ENCODE data around the gene C11orf98.
"Not testable (repeated sequence)": the region's sequence is repeated elsewhere in the genome, so short reads cannot be mapped to it uniquely, and the experiment has no call there.

Gene C11orf98

GRCh38 chr11:62678770-62679696 is 14.0 kb upstream of the C11orf98 start, which contains the start of gene UBXN1:
UBXN1 (minus strand) TSS chr11:62679073; CDS start chr11:62678923, 150 bp downstream.
- no peak for TF ChIP-seq CTCF (conservative IDR thresholded peaks at IDR 0.05; ENCODE audit: low read depth, low read length)
- peak within 1 kb of the TSS; percentile 95 for H3K4me3 ChIP-seq (ENCODE audit: low read length)
- no peak for DNase-seq (ENCODE audit: low read depth)

GRCh38 chr11:62678433-62678769 is 13.4 kb upstream of the C11orf98 start:
- no peak for TF ChIP-seq CTCF (conservative IDR thresholded peaks at IDR 0.05; ENCODE audit: low read depth, low read length)
- peak overlapping the region; percentile 95 for H3K4me3 ChIP-seq (ENCODE audit: low read length)
- no peak for DNase-seq (ENCODE audit: low read depth)

GRCh38 chr11:62677714-62678113 is 12.7 kb upstream of the C11orf98 start:
- no peak for TF ChIP-seq CTCF (conservative IDR thresholded peaks at IDR 0.05; ENCODE audit: low read depth, low read length)
- H3K4me3 ChIP-seq (ENCODE audit: low read length), result peak overlapping the region; percentile 95
- DNase-seq (ENCODE audit: low read depth), result no peak

GRCh38 chr11:62677156-62677555 is 12.1 kb upstream of the C11orf98 start:
- TF ChIP-seq CTCF (conservative IDR thresholded peaks at IDR 0.05; ENCODE audit: low read depth, low read length), result no peak
- H3K4me3 ChIP-seq (ENCODE audit: low read length), result no peak overlapping the region

GRCh38 chr11:62676698-62677097 is 11.7 kb upstream of the C11orf98 start:
- DNase-seq (ENCODE audit: low read depth), result no peak

More at GRCh38 chr11:62677156-62677555, 12.1 kb upstream of the C11orf98 start:
- no peak for DNase-seq (ENCODE audit: low read depth)

GRCh38 chr11:62675415-62675814 is 10.4 kb upstream of the C11orf98 start:
- not testable (repeated sequence) for H3K4me3 ChIP-seq (ENCODE audit: low read length); DNase-seq (ENCODE audit: low read depth)

More at GRCh38 chr11:62676698-62677097, 11.7 kb upstream of the C11orf98 start:
- no peak for TF ChIP-seq CTCF (conservative IDR thresholded peaks at IDR 0.05; ENCODE audit: low read depth, low read length)
- no peak overlapping the region for H3K4me3 ChIP-seq (ENCODE audit: low read length)

GRCh38 chr11:62673196-62673525 is 8.2 kb upstream of the C11orf98 start:
- TF ChIP-seq CTCF (conservative IDR thresholded peaks at IDR 0.05; ENCODE audit: low read depth, low read length), result no peak
- no peak overlapping the region for H3K4me3 ChIP-seq (ENCODE audit: low read length)
- no peak for DNase-seq (ENCODE audit: low read depth)

Measured in retinal pigment epithelial cell (primary cell).